ENCODE data around the gene SMYD3. TPM values are rescaled to one million over a fixed set of nuclear protein-coding genes. Genes with fewer than 3 reads are reported as not detected.

SMYD3 gene
- total RNA-seq, 2 donors from 2014 or later, result 16.2 to 16.4 TPM

- H3K4me1 ChIP-seq, result no peaks in the 10 kb centered on the region
- H3K9ac ChIP-seq (ENCODE audit: low read depth in 2 of 2, low read length in 2 of 2), result no peak overlapping the region
- no peaks in the 10 kb centered on the region for H3K9me3 ChIP-seq
- intact Hi-C loops (cut with DNase I), result no loop called here
- TF ChIP-seq, protein P1, sequence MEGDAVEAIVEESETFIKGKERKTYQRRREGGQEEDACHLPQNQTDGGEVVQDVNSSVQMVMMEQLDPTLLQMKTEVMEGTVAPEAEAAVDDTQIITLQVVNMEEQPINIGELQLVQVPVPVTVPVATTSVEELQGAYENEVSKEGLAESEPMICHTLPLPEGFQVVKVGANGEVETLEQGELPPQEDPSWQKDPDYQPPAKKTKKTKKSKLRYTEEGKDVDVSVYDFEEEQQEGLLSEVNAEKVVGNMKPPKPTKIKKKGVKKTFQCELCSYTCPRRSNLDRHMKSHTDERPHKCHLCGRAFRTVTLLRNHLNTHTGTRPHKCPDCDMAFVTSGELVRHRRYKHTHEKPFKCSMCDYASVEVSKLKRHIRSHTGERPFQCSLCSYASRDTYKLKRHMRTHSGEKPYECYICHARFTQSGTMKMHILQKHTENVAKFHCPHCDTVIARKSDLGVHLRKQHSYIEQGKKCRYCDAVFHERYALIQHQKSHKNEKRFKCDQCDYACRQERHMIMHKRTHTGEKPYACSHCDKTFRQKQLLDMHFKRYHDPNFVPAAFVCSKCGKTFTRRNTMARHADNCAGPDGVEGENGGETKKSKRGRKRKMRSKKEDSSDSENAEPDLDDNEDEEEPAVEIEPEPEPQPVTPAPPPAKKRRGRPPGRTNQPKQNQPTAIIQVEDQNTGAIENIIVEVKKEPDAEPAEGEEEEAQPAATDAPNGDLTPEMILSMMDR (IDR thresholded peaks at IDR 0.05), result no peak
- DNase-seq, result no peak
- H3K27me3 ChIP-seq, result no peaks in the 10 kb centered on the region
- no peaks in the 10 kb centered on the region for H3K36me3 ChIP-seq
- H3K27ac ChIP-seq, result no peak overlapping the region
- H3K4me3 ChIP-seq, result no peak overlapping the region
These were observed 318.0 kb downstream of the SMYD3 start for GRCh38 chr1:246189126-246189525.

- TF ChIP-seq, protein P1 (IDR thresholded peaks at IDR 0.05), result no peak
- intact Hi-C loops (cut with DNase I), result no loop called here
- Histone ChIP-seq H3K4me3 (no peak overlapping the region), H3K36me3 (no peaks in the 10 kb centered on the region), H3K27me3 (no peaks in the 10 kb centered on the region), H3K9me3 (no peaks in the 10 kb centered on the region), H3K27ac (no peak overlapping the region), H3K4me1 (no peaks in the 10 kb centered on the region), H3K9ac (ENCODE audit: low read depth in 2 of 2, low read length in 2 of 2) (no peak overlapping the region)
- no peak for DNase-seq
These were observed 319.2 kb downstream of the SMYD3 start for GRCh38 chr1:246187834-246188372.

DNA sequence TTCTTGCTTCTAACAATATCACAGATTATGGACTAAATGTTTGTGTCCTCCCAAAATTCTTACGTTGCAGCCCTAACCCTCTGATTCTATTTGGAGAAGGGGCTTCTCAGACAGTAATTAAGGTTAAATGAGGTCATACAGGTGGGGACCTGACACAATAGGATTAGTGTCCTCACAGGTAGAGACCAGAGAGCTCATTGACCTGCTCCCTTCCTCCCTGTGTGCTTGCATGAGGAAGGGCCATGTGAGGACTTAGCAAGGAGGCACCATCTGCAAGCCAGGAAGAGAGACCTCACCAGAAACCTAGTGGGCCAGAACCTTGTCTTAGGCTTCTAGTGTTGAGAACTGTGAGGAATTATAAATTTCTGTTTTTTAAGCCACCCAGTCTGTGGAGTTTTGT is 322.6 kb downstream of the SMYD3 start:
- Histone ChIP-seq H3K9me3 (no peaks in the 10 kb centered on the region), H3K36me3 (no peaks in the 10 kb centered on the region), H3K27me3 (no peaks in the 10 kb centered on the region), H3K9ac (ENCODE audit: low read depth in 2 of 2, low read length in 2 of 2) (no peak overlapping the region), H3K4me3 (no peak overlapping the region), H3K4me1 (no peaks in the 10 kb centered on the region), H3K27ac (no peak overlapping the region)
- DNase-seq, result no peak
- intact Hi-C loops (cut with DNase I), result no loop called here
- TF ChIP-seq, protein P1 (IDR thresholded peaks at IDR 0.05), result no peak

- Histone ChIP-seq H3K27me3 (no peaks in the 10 kb centered on the region), H3K27ac (no peak overlapping the region), H3K9ac (ENCODE audit: low read depth in 2 of 2, low read length in 2 of 2) (no peak overlapping the region), H3K4me1 (no peaks in the 10 kb centered on the region), H3K9me3 (no peaks in the 10 kb centered on the region), H3K36me3 (no peaks in the 10 kb centered on the region), H3K4me3 (no peak overlapping the region)
- intact Hi-C loops (cut with DNase I), result no loop called here
- no peak for DNase-seq
- TF ChIP-seq, protein P1 (IDR thresholded peaks at IDR 0.05), result no peak
These were observed 324.8 kb downstream of the SMYD3 start for GRCh38 chr1:246182149-246182851.

DNA sequence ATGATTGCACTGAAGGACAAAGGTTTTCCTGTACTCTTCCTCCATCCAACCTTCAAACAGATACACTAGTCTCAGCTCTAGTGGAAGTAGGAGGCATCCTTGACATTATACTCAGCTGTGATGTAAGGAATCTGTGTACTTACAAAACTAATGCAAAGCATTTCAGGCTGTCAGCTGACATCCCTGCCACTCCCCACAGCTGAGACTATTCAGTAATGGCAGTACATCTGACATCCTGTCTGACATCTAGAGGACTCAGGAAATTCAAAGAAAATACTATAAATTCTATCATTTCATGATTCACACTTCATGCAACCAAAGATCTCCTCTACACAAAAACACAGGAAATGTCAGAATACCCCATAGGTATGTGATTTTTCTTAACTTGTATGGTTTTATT is 325.8 kb downstream of the SMYD3 start:
- H3K4me1 ChIP-seq, result no peaks in the 10 kb centered on the region
- no peaks in the 10 kb centered on the region for H3K27me3 ChIP-seq
- no peak overlapping the region for H3K27ac ChIP-seq
- H3K36me3 ChIP-seq, result no peaks in the 10 kb centered on the region
- H3K9me3 ChIP-seq, result no peaks in the 10 kb centered on the region
- no peak for DNase-seq
- intact Hi-C loops (cut with DNase I), result no loop called here
- H3K9ac ChIP-seq (ENCODE audit: low read depth in 2 of 2, low read length in 2 of 2), result no peak overlapping the region
- TF ChIP-seq, protein P1 (IDR thresholded peaks at IDR 0.05), result no peak
- no peak overlapping the region for H3K4me3 ChIP-seq
